ENCODE measurements around the gene NTSR1. TPM values are rescaled to one million over a fixed set of nuclear protein-coding genes. Genes with fewer than 3 reads are reported as not detected.
A peak's percentile ranks its signal among the peaks of the same experiment; 100 is the strongest.

NTSR1 gene
- total and polyA plus RNA-seq, 2 of the 13 experiments (the other 11 are each of a cell fraction or from before 2014, with no cell fraction given): 0.09 to 0.12 TPM

GRCh38 chr20:62796699-62797491 is 88.3 kb downstream of the NTSR1 start (continued):
- no peak; the same call in 1 of the 2 replicates for TF ChIP-seq ZBTB4 (CRISPR knock-in tag; IDR thresholded peaks at IDR 0.05; ENCODE audit: borderline replicate concordance)
- no peak for TF ChIP-seq ATF7-NPFF (CRISPR knock-in tag; IDR thresholded peaks at IDR 0.05; ENCODE audit: low read depth)
- TF ChIP-seq ZBTB42 (CRISPR knock-in tag; IDR thresholded peaks at IDR 0.05): no peak
- no peak for TF ChIP-seq FOXA3 (CRISPR knock-in tag; IDR thresholded peaks at IDR 0.05)

- ChIA-PET CTCF (ENCODE audit: low intra/inter-chr PET ratio, low total read pairs) (no interaction called here), POLR2A (interaction anchor here (0.8 to 1.0 kb wide), 2 partner anchors 19 to 25 kb away, joined by 3 to 4 read pairs; partner anchors contain the start of gene COL9A3)
- Histone ChIP-seq H2AFZ (ENCODE audit: low read length) (no peak overlapping the region), H3K9ac (ENCODE audit: insufficient read depth, low read depth, low read length) (peak overlapping the region; percentile 68; the same call in 1 of the 2 replicates), H3K36me3 (replicated peaks in 1 of 2; ENCODE audit: control insufficient read depth in 1 of 2, insufficient read depth in 2 of 2, low read length in 2 of 2) (peaks cover 27 to 36% of the 10 kb centered on the region in 2 experiments), H3K9me3 (ENCODE audit: low read length) (no peaks in the 10 kb centered on the region), H3K4me1 (ENCODE audit: insufficient read depth, low read length) (peaks cover 32% of the 10 kb centered on the region), H3K27ac (ENCODE audit: extremely low read length, insufficient read depth, low read length) (peak overlapping the region; percentile 38), H3K4me2 (ENCODE audit: low read depth, low read length) (peak overlapping the region; percentile 89), H3K4me3 (replicated peaks in 1 of 3; ENCODE audit: insufficient read depth in 1 of 3, low read depth in 2 of 3, low read length in 3 of 3) (peak overlapping the region in 1 of 3 experiments; percentile 79; a peak in 1 of 6 replicates), H3K79me2 (ENCODE audit: insufficient read depth, low read length) (peaks cover 8% of the 10 kb centered on the region), H4K20me1 (ENCODE audit: insufficient read depth, low read length) (peaks cover 5% of the 10 kb centered on the region; the same call in 1 of the 2 replicates), H3K27me3 (ENCODE audit: control insufficient read depth in 1 of 2, insufficient read depth in 2 of 2, low read length in 2 of 2) (peaks cover 1 to 4% of the 10 kb centered on the region in 2 experiments; a peak in 3 of 5 replicates)
- FAIRE-seq: no peak
- intact Hi-C loops (cut with micrococcal nuclease; ENCODE audit: unreplicated experiment): loop anchor here (10.0 kb wide), 1 partner anchor 423 kb away; no protein-coding TSS in a partner anchor
- WGBS (ENCODE audit: low lambda C conversion rate): 85% methylated on average over 20 of the region's 26 CpGs
- in situ Hi-C loops (cut with HindIII; ENCODE audit: extremely low pct_ligation_motif_present, low pct_unique_long_range_greater_than_20kb): loop anchor here (25.0 kb wide), 1 partner anchor 286 kb away; no protein-coding TSS in a partner anchor
- ATAC-seq: no peak
- BruUV-seq (replicated peaks): no TSS peak
- no peak for DNase-seq (ENCODE audit: low spot score)
- TF ChIP-seq NONO (IDR thresholded peaks at IDR 0.05) (no peak), NONO (CRISPR knock-in tag; conservative IDR thresholded peaks at IDR 0.05) (no peak), ZNF430 (CRISPR knock-in tag; IDR thresholded peaks at IDR 0.05) (0 out of 2 replicates have a peak, but pooled peaks have one; percentile 31), SAFB2 (CRISPR knock-in tag; IDR thresholded peaks at IDR 0.05; ENCODE audit: borderline replicate concordance, low read depth) (peak; percentile 68; the same call in 1 of the 2 replicates), KDM2A (CRISPR knock-in tag; IDR thresholded peaks at IDR 0.05; ENCODE audit: borderline replicate concordance, low read depth) (0 out of 2 replicates have a peak, but pooled peaks have one; percentile 22), TFDP2 (CRISPR knock-in tag; IDR thresholded peaks at IDR 0.05) (no peak), ZNF775 (CRISPR knock-in tag; IDR thresholded peaks at IDR 0.05; ENCODE audit: borderline replicate concordance) (no peak), DRAP1 (CRISPR knock-in tag; IDR thresholded peaks at IDR 0.05) (no peak), ZBTB25 (CRISPR knock-in tag; IDR thresholded peaks at IDR 0.05) (no peak)
Observed at GRCh38 chr20:62797671-62798532, 89.3 kb downstream of the NTSR1 start.
